ENCODE data around the gene KLHDC10.
"Not testable (repeated sequence)": the region's sequence is repeated elsewhere in the genome, so short reads cannot be mapped to it uniquely, and the experiment has no call there.

Gene KLHDC10

DNA sequence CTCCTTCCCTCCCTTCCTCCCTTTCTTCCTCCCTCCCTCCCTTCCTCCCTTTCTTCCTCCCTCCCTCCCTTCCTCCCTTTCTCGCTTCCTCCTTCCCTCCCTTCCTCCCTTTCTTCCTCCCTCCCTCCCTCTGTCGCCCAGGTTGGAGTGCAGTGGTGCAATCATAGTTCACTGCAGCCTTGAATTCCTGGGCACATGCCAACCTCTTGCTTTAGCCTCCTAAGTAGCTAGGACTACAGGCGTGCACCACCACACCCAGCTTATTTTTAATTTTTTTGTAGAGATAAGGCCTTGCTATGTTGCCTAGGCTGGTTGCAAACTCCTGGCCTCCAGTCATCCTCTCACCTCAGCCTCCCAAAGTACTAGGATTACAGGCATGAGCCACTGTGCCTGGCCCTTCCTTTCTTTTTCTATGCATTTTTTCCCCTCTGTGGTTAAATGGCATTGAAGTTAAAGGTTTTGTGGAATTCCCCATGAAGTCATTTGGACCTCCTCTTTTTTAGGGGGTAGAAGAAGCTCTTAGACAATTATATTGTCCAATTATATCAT lies 9.6 kb downstream of the KLHDC10 start:
- no peak for DNase-seq

DNA sequence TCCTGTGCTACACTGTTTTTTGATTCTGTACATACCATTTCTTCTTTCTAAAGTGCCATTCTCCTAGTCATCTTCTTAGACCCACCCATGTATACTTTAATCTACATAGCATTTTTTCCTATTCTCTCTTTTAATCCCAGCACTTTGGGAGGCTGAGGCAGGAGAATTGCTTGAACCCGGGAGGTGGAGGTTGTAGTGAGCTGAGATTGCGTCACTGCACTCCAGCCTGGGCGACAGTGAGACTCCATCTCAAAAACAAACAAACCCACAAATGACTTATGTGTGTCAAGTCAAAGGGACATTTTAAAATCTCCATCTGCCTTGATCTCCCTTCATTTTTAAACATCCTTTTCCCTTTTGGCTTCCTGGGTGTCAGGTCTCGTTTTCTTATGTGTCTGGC lies 13.2 kb downstream of the KLHDC10 start:
- not testable (repeated sequence) for DNase-seq

DNA sequence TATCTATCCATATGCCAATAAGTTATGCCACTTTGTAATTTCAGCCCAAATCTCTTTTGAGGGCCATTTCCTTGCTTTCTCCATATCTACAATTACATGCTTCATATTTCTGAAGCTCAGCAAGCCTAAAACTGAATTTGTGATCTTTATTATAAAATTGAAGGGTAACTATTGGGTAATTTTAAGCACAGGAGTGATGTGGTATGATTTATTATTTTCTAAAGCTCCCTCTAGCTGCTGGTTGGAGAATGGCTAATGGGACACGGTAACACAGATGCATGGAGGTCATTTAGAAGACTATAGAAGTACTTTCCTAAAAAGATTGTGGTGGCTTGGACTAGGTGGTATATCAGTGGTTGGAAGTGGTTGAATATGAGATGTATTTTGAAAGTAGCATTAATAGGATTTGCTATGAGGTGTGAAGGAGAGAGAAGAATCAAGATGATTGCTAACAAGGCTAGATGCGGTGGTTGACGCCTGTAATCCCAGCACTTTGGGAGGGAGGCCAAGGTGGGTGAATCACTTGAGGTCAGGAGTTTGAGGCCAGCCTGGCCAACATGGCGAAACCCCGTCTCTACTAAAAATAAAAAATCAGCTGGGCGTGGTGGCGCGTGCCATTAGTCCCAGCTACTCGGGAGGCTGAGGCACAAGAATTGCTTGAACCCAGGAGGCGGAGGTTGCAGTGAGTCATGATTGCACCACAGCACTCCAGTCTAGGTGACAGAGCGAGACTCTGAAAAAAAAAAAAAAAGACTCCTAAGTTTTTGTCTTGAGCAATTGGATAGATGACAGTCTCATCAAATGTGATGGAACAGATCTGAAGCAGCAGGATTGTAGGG lies 13.9 kb downstream of the KLHDC10 start:
- no peak for DNase-seq

DNA sequence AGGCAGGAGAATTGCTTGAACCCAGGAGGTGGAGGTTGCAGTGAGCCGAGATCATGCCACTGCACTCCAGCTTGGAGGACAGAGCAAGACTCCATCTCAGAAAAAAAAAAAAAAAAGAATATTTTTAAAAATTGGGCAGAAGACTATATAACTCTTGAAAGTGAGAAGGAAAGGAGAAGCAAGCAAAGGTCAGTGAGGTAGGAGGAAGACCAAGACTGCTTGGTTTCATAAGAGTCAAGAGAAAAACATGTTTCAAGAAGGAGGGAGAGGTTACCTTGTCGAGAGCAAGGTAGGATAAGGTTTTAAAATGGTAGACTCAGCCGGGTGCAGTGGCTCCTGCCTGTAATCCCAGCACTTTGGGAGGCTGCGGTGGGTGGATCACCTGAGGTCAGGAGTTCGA lies 14.9 kb downstream of the KLHDC10 start:
- not testable (repeated sequence) for DNase-seq

DNA sequence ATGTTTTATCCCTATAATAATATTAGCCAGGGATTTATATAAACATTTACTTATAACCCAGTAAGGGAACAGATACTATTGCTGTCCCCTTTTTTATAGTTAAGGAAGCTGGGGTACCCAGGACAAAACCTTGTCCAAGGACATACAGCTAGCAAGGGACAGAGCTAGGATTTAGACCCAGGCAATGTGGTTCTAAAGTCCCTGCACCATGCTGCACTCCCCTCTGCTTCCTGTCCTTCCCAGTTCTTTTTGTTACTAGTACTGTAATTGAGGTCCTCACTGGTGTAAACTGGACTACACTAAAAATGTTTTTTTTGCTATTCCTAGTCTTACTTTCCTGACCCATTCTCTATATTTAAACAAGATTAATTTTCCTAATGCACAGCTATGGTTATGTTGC lies 16.6 kb downstream of the KLHDC10 start:
- DNase-seq, result no peak

DNA sequence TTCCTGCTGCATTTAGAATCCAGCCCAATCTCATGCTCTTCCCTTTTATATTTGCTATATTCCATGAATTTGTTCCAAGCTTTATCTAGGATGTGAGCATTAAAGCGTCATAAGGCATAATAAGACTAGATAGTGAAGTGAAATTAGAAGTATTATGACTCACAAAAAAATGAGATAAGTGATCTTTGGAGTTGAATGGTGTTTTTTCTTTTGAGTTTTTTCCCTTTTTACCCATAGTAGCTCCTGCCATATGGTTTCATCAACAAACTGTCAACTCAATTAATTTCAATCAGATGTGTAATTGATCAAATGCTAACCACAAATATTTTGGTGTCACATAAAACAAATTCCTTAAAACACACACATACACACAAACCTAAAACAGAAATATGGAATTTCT lies 17.0 kb downstream of the KLHDC10 start:
- no peak for DNase-seq

DNA sequence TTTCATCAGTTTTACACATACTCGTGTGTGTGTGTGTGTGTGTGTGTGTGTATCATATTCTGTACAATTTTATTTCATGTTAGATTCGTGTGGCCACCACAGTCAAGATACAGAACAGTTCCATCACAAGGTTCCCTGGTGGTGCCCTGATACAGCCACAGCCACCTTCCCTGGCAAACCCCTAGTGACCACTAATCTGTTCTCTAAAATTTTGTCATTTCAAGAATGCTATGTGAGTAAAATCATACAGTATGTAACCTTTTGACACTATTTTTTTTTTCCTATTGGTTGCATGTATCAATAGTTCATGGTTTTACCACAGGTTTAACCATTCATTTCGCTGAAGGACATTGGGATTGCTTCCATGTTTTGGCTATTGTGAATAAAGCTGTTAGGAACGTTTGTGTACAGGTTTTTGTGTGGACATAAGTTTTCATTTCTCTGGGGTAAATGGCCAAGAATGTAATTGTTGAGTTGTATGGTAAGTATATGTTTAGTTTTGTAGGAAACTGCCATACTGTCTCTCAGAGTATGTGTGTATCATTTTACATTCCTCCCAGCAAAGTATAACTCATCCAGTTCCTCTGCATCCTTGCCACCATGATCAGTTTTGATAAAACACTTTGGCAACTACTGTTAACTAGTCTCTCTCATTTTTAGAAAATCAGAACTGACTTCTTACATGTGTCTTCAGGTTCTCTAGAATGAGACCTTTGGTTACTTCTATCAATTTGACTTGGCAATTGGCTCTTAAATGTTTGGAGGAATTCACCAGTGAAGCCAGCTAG lies 20.6 kb downstream of the KLHDC10 start:
- DNase-seq, result no peak

DNA sequence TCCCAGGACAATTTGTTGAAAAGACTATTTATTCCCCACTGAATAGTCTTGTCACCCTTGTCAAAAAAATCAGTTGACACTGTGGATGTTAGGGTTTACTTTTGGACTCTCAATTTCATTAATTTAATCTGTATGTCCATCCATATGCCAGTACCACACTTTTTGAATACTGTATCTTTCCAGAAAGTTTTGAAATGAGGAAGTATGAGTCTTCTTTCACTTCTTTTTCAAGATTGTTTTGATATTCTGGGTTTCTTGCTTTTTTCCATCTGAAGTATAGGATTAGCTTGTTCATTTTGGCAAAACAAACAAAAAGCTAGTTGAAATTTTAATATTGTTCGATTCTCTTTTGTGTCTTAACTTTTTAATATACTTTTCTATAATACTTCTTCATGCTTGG lies 21.7 kb downstream of the KLHDC10 start:
- DNase-seq, result no peak

DNA sequence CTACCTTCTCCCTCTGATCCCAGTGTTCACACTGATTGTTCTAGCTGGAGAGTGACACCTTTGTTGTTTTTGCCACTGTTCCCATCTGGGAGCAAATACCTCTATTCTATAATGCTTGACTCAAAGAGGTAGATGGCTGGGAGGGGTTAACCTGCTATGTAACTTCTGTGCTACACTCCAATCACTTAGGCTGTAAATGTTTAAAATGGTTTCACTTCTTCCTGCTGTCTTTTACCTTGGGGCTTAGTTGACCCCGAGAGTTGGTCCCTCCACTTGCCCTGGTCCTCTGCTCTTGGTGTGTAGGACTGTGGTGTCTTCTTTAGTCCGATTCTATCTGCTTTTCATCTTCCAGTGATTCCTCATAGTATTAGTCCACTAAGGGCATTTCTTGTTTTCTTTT lies 22.3 kb downstream of the KLHDC10 start:
- no peak for DNase-seq

DNA sequence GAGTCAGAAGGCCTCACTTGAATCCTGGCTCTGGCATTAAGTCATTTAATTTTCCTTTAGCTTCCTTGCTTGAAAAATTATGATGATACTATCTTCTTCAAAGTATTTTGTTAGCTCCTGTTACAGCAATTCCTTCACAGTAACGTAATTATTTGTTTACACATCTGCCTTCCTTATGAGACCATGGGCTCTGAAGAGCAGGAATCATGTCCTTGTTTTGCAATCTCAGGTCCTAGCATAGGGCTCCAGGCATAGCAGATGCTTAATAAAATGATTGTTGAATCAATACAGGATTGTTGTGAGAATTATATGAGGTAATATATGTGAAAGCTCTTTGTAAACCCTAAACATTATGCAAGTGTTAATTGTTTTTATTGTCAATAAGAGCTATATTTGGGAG lies 25.5 kb downstream of the KLHDC10 start:
- no peak for DNase-seq

DNA sequence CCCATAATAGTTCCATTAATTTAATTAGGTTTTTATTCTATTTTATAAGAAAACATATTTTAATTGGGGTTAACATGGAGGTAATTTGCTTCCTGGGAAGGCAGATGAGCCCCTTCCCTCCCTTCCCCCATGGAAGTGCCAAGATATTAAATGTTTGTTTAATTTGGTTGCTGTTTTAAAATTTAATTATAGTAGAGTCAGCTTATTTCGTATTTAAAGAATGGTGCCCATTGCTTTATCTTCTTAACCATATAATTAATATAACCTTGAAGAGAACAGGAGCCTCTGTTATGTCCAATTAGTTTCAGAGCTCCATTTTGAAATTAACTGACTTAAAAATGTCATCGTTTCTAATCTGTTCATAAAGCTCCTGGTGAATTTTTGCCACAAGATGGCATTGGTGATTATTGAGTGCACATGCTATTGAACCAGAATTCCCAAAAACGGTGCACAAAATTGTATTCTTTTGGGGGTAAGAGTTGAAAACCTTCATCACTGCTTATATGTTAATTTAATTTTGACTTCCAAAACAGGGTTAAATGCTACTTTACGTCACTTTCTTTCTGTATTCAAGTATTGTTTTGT lies 26.0 kb downstream of the KLHDC10 start:
- no peak for DNase-seq

DNA sequence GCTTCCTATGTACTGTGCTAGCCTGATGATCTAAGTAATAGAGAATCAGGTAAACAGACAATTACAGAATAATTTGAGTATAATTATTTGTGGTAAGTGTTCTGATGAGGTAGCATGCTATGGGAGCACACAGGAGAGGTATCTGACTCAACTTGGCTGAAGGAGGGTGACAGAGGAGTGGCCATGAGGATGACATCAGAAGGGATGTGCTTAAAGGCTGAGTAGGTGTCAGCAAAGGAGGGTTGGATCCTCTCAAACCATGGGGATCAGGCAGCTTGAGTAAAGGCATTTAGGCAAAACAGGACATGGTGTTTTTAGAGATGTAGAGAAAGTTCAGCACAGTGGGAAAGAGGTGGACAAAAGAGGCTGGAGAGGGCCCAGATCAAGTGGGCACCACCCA lies 29.0 kb downstream of the KLHDC10 start:
- DNase-seq, result no peak

DNA sequence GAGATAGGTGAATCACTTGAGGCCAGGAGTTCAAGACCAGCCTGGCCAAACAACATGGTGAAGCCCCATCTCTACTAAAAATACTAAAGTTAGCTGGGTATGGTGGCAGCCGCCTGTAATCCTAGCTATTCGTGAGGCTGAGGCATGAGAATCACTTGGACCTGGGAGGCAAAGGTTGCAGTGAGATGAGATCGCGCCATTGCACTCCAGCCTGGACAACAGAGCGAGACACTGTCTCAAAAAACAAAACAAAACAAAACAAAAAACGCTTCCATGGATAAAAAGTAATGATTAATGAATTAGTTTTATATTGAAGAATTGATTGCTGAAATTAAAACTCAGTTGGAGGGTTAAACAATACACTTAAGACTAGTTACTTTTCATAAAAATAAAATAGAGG lies 32.3 kb downstream of the KLHDC10 start:
- no peak for DNase-seq

DNA sequence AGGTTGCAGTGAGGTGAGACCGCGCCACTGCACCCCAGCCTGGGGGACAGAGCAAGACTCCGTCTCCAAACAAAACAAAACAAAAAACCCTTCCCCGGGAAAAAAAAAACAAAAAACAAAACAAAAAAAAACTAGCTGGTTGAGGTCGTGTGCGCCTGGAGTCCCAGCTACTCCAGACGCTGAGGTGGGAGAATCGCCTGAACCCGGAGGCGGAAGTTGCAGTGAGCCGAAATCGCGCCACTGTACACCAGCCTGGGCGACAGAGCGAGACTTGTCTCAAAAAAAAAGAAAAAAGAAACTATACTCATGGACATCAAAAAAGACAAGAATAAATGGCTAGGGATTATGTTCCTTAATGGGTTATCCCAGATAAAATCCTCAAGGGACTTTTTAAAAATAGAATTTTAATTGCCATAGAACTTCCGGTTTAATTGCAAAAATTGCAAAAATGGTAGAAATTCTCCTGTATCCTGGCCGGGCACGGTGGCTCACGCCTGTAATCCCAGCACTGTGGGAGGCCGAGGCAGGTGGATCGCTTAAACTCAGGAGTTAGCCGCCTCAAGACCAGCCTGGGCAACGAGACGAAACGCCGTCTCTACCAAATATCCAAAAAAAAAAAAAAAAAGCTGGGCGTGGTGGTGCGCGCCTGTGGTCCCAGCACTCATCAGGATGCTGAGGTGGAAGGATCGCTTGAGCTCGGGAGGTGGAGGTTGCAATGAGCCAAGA lies 37.8 kb downstream of the KLHDC10 start:
- DNase-seq, result no peak

DNA sequence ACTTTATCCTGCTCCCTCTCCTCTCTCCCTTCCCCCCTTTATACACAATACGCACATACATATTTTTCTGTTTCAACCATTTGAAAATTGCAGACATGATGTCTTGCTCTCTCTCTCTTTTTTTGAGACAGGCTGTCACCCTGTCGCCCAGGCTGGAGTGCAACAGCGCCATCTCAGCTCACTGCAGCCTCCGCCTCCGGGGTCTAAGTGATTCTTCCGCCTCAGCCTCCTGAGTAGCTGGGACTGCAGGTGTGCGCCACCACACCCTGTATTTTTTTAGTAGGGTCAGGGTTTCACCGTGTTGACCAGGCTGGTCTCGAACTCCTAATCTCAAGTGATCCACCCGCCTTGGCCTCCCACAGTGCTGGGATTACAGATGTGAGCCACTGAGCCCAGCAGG lies 38.5 kb downstream of the KLHDC10 start:
- no peak for DNase-seq

DNA sequence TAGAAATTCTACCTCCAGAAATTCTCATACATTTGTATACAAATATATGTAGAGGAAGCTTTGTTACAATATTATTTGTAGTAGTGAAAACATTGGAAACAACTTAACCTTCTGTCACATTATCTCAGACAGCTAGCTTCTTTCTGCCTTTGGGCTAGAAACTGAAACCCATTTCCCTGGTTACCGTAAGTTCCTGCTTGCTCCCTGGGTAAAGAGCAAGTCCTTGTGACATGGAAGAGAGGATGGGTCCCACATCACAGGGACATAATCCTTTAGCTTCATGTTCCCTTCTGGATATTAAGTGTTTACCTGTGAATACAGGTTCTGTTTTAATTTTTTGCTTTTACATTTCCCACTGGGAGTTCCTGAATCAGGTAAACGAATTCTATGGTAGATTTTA lies 41.8 kb downstream of the KLHDC10 start:
- DNase-seq, result no peak

DNA sequence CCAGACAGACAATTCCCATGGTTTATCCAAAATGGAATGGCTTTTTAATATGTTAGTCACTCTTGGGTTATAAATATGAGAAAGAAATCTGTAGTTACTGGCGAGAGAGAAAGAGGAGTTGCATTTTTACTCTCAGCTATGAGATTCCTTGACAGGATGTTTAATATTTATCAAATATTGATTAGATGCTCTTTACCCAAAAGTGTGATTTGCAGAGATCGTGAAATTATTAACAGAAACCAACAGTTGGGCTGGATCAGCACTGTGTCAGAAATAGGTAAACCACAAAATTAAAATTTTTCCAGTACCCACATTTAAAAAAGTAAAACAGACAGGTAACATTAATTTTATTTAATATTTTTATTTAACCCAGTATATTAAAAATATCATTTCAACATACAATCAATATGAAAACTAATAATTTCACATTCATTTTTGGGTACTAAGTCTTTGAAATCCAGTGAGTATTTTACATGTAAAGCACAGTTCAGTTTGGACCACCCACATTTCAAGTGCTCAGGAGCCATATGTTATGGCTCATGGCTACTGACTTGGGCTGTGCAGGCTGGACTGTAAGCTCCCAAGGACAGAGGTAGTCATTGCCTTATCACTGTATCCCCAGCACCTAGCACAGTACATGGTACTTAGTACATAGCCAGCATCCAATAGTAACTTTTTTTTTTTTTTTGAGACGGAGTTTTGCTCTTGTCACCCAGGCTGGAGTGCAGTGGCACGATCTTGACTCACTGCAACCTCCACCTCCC lies 42.5 kb downstream of the KLHDC10 start:
- no peak for DNase-seq

DNA sequence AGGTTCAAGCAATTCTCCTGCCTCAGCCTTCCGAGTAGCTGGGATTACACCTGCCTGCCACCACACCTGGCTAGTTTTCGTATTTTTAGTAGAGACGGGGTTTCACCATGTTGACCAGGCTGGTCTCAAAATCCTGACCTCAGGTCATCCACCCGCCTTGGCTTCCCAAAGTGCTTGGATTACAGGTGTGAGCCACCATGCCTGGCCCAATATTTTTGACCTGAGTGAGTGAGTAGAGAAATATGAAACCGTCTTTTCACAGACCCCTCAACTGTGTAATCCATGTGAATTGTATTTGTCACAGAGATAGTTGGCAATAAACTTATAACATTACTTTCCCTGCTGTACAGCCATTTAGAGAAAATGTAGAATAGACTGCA lies 43.1 kb downstream of the KLHDC10 start:
- not testable (repeated sequence) for DNase-seq

DNA sequence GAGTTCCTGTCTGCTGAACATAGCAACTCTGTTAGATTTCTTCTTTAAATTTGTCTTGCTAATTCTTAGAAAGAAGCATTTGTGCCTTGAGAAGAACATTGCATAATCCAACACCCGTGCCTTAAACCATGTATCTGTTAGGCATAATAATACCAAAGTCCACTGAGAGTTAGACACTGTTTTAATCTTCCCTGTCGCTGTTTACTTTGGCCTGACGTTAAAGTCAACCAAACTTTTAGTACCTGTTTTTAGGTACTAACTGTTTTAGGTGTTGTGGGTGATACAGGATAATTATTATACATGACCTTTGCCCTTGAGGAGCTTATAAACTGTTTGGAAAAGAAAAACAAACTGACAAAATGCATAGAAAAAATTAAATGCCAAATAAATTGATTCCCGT lies 43.6 kb downstream of the KLHDC10 start:
- no peak for DNase-seq

DNA sequence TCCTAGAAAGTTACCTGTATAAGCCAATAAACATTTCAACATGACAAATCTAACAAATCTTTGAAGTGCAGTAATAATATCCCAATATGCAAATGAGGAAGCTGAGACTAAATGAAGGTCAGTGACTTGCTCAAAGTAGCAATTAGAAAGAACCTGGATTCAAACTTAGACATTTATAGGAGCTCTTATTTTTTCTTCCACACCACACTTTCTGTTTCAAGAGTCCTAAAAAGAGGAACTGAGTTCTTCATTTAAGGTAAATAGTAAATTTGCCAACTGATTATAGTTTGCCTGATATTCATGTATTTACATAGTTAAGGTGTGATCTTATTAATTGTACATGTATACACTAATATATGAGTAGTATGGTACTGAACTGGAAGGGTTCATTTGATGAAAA lies 44.0 kb downstream of the KLHDC10 start:
- no peak for DNase-seq

DNA sequence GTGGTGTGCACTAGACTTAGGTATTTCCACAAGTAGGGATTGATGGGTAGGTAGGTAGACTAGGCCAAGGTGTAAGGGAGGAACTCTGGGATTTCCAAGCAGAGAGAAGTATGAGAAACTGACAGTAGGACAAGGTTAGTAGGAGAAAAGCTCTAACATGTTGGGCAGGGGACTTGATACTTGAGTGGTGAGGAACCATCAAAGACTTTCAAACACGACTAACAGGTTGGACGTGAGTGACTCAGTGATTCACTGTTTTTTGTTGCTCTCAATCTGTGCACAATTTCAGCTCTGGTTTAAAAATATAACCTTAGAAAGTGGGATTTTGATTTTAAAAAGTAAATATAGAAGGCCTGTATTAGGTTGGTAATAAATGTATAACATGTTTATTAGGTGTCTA lies 44.4 kb downstream of the KLHDC10 start:
- DNase-seq, result no peak

DNA sequence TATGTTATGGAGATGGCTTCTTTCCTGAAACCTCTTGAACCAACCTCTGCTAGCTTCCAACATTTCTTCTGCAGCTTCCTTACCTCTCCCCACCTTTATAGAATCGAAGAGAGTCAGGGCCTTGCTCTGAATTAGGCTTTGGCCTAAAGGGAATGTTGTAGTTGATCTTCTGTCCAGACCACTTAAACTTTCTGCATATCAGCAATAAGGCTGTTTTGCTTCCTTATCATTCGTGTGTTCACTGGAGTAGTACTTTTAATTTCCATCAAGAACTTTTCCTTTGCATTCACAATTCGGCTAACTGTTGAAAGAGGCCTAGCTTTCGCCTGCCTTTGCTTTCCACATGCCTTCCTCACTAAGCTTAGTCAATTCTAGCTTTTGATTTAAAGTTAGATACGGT lies 48.0 kb downstream of the KLHDC10 start:
- DNase-seq, result no peak

Data from activated CD8-positive, alpha-beta memory T cell treated with anti-CD3 and anti-CD28 coated beads for 24 hours (primary cell).